AG04449 (cell line): ENCODE measurements around the gene HOXD12.
A peak's percentile ranks its signal among the peaks of the same experiment; 100 is the strongest.

Experiments used
- CTCF ChIA-PET: fragments of 350-600 bp; formaldehyde crosslinking; extraction: SDS; loops from one replicate; lab custom pipeline; 2021; ENCODE audit warnings: antibody characterized with exemption; lab: Yijun Ruan, JAX
- POLR2A ChIA-PET: fragments of 400-600, 350-600 bp; formaldehyde crosslinking; extraction: SDS; loops from one replicate; lab custom pipeline; 2020; ENCODE audit warnings: antibody characterized with exemption, inconsistent platforms; lab: Yijun Ruan, JAX
- DNase-seq: peaks from one replicate; pipeline ENCODE4 v3.0.0-alpha.2; 2010; ENCODE audit warnings: low read depth, low spot score
- H3K4me3 ChIP-seq: 2 replicates; pipeline ENCODE4 v1.5.1; 2011; ENCODE audit warnings: low read depth, mild to moderate bottlenecking, control low read depth, low read length
- TF ChIP-seq, protein P1 (sequence below): IDR thresholded peaks from one replicate; pipeline ENCODE4 v1.5.1; 2011; ENCODE audit warnings: mild to moderate bottlenecking, moderate library complexity, low read length, control low read depth, inconsistent platforms; ENCODE audit not compliant: insufficient read depth; ENCODE audit errors: missing control alignments

Gene HOXD12

DNA sequence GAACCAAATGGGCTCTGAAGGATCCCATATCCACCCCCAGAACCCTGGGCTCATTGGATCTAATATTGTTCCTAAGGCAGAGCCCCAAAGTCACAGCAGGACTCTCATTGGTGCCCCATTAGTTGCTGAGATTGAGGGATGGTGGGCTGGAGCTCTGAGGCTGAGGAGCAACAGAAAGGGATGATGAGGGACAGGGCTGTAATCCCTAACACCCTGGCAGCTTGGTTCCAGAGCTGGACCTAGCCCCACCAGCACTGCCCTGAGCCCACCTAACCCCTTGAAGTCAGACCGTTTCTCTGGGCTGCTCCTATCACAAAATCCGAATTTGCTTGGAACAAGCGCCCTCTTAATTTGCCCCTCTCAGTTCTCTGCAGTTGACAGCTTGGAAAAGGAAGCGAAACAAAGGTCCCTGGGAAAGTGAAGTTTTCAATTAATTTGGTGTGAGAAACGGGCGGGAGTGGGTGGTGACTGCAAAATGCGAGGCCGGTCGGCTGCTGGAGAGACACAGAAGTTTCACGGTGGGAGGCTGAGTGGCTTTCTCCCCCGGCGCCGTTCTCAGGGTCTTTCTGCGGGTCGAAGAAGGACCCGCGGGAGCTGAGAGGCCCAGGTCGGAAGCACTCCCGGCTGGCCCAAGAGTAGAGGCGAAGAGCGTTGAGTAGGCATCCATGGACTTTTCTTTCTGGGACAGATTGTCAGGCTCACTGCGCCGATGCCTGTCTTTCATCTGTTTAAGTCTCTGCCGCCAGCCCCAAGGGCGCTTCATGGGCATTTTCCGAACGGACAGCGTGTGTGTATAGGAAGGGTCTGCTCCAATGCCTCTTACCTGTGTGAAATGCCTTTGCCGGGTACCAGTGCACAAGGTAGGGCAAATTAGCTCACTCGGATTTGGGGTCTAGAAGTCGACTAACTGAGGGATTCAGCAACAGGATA, 8.0 kb upstream of the HOXD12 start:
- TF ChIP-seq, protein P1, sequence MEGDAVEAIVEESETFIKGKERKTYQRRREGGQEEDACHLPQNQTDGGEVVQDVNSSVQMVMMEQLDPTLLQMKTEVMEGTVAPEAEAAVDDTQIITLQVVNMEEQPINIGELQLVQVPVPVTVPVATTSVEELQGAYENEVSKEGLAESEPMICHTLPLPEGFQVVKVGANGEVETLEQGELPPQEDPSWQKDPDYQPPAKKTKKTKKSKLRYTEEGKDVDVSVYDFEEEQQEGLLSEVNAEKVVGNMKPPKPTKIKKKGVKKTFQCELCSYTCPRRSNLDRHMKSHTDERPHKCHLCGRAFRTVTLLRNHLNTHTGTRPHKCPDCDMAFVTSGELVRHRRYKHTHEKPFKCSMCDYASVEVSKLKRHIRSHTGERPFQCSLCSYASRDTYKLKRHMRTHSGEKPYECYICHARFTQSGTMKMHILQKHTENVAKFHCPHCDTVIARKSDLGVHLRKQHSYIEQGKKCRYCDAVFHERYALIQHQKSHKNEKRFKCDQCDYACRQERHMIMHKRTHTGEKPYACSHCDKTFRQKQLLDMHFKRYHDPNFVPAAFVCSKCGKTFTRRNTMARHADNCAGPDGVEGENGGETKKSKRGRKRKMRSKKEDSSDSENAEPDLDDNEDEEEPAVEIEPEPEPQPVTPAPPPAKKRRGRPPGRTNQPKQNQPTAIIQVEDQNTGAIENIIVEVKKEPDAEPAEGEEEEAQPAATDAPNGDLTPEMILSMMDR, result no peak
- no peak for DNase-seq
- POLR2A ChIA-PET, result no interaction called here
- CTCF ChIA-PET, result interaction anchor here (0.6 to 1.4 kb wide), 3 partner anchors 401 to 842 kb away, joined by 3 read pairs; no protein-coding TSS in a partner anchor
- H3K4me3 ChIP-seq, result no peak overlapping the region

DNA sequence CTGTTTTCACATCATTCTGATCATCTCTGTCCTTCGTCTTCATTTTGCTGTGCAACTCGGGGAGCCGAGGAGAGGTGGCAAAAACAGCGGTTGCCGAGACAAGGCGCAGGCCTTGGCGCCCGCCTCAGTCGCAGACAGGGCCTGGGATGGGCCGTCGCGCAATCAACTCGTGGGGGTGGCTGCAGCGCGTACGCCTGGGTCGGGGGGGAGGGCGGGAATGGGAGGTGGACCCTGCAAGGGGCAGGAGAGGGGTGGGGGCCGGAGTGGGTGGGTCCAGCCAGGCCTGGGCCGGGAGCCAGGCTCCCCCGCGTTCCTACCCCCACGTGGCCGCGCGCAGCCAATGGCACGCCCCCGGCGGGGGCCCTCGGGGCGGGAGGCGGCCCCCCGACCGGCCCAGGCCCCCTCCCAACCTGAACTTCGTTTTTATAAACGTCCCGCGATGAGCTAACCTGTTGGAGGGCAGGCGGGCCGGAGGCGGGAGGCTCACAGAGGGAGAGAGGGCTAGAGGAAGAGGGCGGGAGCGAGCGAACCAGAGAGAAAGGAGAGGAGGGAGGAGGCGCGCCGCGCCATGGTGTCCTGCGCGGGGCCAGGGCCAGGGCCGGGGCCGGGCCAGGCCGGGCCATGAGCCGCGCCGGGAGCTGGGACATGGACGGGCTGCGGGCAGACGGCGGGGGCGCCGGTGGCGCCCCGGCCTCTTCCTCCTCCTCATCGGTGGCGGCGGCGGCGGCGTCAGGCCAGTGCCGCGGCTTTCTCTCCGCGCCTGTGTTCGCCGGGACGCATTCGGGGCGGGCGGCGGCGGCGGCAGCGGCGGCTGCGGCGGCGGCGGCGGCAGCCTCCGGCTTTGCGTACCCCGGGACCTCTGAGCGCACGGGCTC, 7.1 kb upstream of the HOXD12 start, which contains the start of gene HOXD13:
HOXD13 (plus strand) TSS at position 452 of the 875 bp plus-strand sequence; CDS start at position 622, 170 bp downstream.
- DNase-seq, result no peak
- H3K4me3 ChIP-seq, result no peak within 1 kb of the TSS
- TF ChIP-seq, protein P1, result no peak
- CTCF ChIA-PET, result interaction anchor here (0.7 to 1.4 kb wide), 3 partner anchors 402 to 405 kb away, joined by 3 read pairs; no protein-coding TSS in a partner anchor
- POLR2A ChIA-PET, result no interaction called here

DNA sequence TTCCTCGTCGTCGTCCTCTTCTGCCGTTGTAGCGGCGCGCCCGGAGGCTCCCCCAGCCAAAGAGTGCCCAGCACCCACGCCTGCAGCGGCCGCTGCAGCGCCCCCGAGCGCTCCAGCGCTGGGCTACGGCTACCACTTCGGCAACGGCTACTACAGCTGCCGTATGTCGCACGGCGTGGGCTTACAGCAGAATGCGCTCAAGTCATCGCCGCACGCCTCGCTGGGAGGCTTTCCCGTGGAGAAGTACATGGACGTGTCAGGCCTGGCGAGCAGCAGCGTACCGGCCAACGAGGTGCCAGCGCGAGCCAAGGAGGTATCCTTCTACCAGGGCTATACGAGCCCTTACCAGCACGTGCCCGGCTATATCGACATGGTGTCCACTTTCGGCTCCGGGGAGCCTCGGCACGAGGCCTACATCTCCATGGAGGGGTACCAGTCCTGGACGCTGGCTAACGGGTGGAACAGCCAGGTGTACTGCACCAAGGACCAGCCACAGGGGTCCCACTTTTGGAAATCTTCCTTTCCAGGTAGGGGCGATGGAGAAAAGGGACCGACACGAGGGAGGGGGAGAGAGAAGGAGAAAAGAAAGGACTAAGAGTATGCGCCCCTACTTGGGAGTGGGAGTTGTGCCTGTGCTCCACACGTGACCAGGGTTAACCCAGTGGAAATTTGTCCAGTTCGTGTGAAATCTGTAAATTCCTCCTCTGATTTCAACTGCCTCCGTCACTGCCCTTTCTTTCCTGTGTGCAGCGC, 6.3 kb upstream of the HOXD12 start:
- TF ChIP-seq, protein P1, result peak; percentile 6
- no peak overlapping the region for H3K4me3 ChIP-seq
- DNase-seq, result no peak
- ChIA-PET POLR2A (no interaction called here), CTCF (interaction anchor here (0.7 to 6.3 kb wide), 5 partner anchors 402 to 727 kb away, joined by 3 to 82 read pairs (median 3); no protein-coding TSS in a partner anchor)

DNA sequence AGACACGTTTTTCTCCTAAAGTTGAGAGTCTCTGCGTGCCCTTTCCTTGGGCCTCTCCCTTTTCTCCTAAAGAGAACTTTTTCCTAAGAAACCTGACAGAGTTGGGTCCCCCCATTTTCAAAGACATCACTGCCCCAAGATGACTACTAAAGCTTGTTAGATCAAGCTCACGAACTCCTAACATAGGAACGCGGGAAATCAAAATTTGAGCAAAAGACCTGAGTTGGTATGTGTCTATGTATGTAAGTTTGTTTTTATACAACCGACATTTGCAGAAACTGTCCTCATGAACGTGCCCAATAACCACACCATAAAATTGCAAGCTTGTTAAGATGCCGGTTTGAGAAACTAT, 5.7 kb upstream of the HOXD12 start:
- ChIA-PET CTCF (interaction anchor here (0.8 to 6.3 kb wide), 7 partner anchors 10 to 843 kb away, joined by 3 to 93 read pairs (median 5); partner anchors contain the start of genes EVX2 and HOXD11), POLR2A (no interaction called here)
- no peak overlapping the region for H3K4me3 ChIP-seq
- DNase-seq, result no peak
- TF ChIP-seq, protein P1, result no peak

DNA sequence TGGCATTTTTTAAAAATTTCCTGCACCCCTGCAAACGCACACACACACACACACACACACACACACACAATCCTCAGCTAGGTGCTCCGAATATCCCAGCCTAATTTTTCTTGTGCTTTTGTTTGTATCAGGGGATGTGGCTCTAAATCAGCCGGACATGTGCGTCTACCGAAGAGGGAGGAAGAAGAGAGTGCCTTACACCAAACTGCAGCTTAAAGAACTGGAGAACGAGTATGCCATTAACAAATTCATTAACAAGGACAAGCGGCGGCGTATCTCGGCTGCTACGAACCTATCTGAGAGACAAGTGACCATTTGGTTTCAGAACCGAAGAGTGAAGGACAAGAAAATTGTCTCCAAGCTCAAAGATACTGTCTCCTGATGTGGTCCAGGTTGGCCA, 5.2 kb upstream of the HOXD12 start:
- POLR2A ChIA-PET, result no interaction called here
- no peak for DNase-seq
- no peak overlapping the region for H3K4me3 ChIP-seq
- TF ChIP-seq, protein P1, result no peak
- CTCF ChIA-PET, result interaction anchor here (0.8 to 6.3 kb wide), 7 partner anchors 9 to 844 kb away, joined by 3 to 93 read pairs (median 5); partner anchors contain the start of genes EVX2 and HOXD11
